Ishikawa (cell line): ENCODE results near the gene CSF1.

ENCODE experiments used
- CEBPB ChIP-seq: IDR thresholded peaks from 2 replicates; pipeline ENCODE4 v1.6.1; 2012
- FOXM1 ChIP-seq: IDR thresholded peaks from 2 replicates; pipeline ENCODE4 v1.6.1; 2012; ENCODE audit warnings: low read depth, borderline replicate concordance
- MAX ChIP-seq: IDR thresholded peaks from 2 replicates; pipeline ENCODE4 v1.6.1; 2012
- RAD21 ChIP-seq: IDR thresholded peaks from 2 replicates; pipeline ENCODE4 v1.6.1; 2012; ENCODE audit warnings: low read depth
- REST ChIP-seq: IDR thresholded peaks from 2 replicates; pipeline ENCODE4 v1.6.1; 2012; ENCODE audit warnings: low read depth, mild to moderate bottlenecking
- TEAD4 ChIP-seq: IDR thresholded peaks from 2 replicates; pipeline ENCODE4 v1.6.1; 2012
- ZBTB7A ChIP-seq: IDR thresholded peaks from 2 replicates; pipeline ENCODE4 v1.6.1; 2012; ENCODE audit warnings: low read depth

- no peak for TF ChIP-seq MAX
- TF ChIP-seq REST = no peak
- TF ChIP-seq RAD21 = no peak
- TF ChIP-seq ZBTB7A = no peak
- TF ChIP-seq FOXM1 = no peak
- no peak for TF ChIP-seq TEAD4
- TF ChIP-seq CEBPB = no peak
Measured at GRCh38 chr1:109929588-109930251, 19.1 kb downstream of the CSF1 start.
